ENCODE results near the gene TBC1D10A.
A peak's percentile ranks its signal among the peaks of the same experiment; 100 is the strongest.
"Not testable (repeated sequence)": the region's sequence is repeated elsewhere in the genome, so short reads cannot be mapped to it uniquely, and the experiment has no call there.

TBC1D10A gene

DNA sequence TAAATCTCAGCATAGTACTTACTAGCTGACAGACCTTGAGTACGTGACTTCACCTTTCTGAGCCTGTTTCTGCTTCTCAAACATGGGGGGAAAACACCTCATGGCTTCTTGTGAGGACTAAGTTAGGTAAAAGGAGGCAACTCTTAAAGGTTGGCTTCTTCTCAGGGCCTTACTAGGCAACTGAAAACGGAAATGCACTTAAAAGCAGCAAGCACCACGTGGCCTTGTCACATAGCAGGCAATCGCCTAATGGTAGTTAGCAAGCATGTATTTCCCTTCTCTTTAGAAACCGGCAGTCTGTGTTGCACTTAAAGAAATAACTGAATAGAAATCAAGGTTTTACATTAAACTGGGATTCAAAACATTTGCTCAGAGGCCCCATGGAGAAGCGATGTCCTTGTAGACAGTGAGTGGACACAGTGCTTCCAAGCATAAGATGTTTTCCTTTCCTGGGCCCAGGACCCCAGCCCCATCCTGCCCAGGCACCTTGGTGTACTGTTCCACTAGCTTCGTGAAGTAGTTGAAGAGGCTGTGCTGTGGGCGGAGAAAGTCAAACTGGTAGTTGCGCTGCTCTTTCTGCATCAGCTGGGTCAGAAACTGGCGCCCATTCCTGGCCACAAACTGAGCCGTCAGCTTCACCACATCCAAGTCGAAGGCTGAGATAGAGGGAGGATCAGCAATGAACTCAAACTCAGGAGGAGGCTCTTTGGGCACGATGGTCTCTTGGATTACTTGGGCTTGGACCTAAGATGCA is 17.9 kb upstream of the TBC1D10A start:
- peak in 1 of 2 donors; percentile 47 for DNase-seq

GRCh38 chr22:30340911-30341685 is 14.4 kb upstream of the TBC1D10A start:
- no peak for DNase-seq

GRCh38 chr22:30338802-30339201 is 12.1 kb upstream of the TBC1D10A start:
- DNase-seq: no peak

- DNase-seq: not testable (repeated sequence)
Measured at GRCh38 chr22:30338341-30338740, 11.6 kb upstream of the TBC1D10A start.

DNA sequence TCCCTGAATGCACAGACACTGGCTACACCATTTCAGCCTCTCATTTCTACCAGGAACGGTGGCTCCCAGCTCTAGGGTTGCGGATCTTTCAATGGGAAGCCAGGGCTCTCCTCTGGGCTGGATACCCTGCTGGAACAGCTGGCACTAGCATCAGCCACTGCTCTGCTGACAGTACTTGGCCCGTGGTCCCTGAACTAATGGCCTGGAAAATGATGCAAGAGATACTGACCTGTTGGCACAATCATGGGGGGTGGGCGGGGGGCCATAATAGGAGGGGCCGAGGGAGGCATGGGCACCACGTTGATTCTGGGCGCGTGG is 10.7 kb upstream of the TBC1D10A start:
- no peak for DNase-seq

GRCh38 chr22:30336752-30337460 is 10.2 kb upstream of the TBC1D10A start:
- no peak for DNase-seq

DNA sequence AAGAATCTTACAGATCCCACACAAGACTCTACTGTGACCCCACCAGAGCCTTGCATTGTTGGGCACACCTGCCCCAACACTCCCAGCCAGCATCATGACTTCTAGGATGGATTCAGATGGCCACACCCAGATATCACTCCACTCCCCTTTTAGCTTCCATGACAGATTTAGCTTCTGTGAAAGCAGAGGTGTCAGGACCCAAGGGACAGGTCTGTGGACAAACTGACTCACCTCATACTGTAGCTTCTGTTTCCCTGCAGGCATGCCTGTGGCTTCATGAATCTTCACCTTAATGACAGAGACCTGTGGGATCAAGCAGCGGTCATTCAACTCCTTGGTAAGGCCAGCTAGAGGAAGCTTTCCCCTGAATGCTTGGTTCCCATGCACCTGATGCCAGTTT is 8.5 kb upstream of the TBC1D10A start:
- no peak for DNase-seq

DNA sequence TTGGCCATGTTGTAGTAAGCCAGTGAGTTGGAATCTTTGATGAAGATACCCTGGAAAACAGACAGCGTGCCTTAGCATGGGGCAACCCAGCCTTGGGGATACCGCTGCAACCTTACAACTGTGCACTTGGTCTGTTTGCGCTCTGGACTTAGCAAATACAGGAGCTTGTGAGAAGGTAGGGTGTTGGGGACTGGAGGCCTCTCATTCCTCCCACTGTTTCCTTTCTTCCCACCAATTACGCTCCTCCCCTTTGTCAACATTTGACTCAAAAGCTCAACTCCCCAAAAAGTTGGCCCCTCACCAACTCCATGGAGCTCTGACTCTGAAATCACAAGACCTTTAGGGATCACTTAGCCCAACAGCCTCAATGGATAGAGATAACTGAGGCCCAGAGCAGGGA is 7.9 kb upstream of the TBC1D10A start:
- no peak for DNase-seq

DNA sequence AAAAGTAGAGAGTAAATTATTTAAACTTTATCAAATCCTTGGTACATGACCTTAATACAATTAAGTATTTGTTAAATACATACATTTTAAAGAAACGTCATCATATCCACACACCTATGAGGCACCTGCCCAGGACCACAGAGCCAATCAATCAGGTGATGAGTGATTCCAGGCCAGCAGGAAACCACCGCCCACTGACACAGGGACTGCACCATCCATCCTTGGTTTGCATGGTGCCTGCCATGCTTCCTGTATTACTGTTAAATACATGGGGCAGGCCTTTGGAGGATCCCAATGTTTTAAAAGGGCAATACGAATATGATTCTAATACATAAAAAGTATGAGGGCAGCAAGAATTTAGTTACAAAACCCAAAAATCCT is 7.0 kb upstream of the TBC1D10A start:
- no peak for DNase-seq

DNA sequence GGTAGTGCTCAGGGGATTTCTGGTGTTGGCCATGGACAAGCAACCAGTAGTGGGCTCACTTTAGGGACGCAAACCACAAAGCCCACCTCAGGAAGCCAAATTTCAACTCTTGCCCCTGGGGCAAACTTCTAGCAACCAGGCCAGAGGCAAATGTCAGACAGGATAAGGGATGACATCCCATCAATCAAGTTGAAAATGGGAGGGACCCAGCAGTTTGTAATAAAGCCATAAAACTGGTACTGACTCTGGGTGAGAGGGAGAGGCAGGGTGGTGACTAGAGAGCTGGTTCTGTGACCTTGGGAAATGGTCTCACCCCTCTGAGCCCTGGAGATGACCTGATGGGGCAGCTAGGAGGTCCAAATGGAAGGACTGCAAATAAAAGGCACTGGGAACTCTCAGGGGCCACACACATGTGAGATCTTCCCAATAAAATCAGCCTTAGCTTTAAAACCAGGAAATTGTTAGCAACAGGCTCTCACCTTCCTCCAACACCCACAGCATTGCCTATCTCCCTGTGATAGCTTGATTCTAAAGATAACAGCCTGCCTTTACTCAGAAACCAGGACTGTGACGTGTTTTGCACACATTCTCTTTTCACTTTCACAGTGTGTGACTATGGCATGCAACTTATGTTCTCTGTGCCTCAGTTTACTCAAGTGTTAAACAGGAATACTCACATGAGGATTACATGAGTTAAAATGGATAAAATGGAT is 6.4 kb upstream of the TBC1D10A start:
- no peak for DNase-seq

- no peak for DNase-seq
Measured at GRCh38 chr22:30332551-30332950, 5.8 kb upstream of the TBC1D10A start.

DNA sequence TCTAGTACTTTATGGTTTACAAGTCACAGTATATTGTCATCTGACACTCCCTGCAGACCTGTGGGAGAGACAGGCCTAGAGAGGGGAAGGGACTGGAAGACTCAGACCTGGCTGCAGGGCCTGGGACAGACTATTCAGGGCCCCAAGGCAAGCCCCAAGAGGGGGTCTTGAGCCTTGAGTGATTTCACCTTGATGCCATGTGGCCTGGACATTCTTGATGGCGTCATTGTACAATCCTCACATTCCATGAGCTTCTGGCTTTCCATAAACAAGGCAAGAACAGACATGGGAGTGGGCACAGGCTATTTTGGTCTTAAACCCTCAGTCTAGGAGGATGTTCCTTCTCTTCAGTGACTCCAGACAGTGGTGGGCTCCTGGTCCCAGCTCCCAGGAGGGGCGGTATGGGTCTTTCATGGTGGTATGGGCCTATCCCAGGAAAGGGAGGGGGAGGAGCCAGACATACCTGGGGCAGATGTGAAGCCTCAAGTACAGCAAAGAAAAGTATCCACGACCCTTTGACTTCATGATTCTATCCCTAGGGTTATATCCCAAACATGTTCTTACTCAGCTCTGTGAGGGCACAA is 1.8 kb upstream of the TBC1D10A start:
- no peak for DNase-seq

GRCh38 chr22:30327864-30328345 is 1.2 kb upstream of the TBC1D10A start:
- DNase-seq: no peak

DNA sequence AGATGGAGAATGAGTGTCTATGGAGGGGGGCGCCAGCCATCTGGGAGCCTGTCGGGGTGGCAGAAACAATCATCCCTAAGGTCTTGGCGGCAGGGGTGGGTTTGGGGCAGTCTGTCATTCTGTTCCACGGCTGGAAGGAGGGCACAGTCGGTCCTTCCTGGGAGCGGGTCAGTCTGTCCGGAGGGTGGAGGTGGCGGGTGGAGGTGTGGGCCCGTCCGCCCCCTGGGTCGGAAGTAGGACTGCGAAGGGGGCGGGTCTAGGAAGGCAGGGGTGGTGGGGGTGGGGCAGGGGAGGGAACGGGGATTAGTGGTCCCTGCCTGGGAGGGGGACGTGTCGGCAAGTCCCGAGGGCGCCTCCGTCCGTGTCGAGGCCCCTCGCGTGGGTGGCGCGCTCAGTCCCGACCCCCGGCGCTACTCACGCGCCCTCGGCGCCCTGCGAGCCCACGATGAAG is 461 bp downstream of the TBC1D10A start:
- no peak for DNase-seq

GRCh38 chr22:30325724-30326254 is 952 bp downstream of the TBC1D10A start:
- no peak for DNase-seq

DNA sequence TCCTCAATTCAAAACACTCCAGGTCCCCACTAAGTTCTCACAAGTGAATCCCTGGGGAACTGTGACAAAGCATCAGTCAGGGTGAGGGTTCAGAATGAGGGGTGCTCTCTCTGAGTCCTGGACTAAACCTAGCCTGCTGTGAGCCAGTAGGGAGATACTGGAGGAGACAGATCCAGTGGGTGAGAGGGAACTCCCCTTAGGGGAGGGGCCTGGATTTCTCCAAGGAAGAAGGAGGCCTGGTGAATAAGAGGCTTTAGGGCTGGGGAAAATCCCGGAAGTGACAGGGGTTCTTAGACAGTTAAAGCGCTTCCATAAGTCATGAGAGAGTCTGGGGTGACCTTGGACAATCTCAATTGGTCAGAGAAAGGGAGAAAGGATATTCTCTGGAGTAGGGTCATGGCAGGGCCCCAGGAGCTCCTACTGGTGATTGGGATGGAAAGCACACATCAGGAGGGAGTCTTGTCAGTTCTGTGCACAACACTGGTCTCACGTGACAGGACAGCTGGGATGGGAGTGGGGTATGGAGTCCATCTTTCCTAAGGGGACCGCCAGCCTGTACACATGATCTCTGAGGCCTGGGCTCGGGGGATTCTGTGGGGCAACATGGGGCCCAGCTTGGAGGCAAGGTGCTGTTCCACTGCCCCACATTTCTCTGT is 1.5 kb downstream of the TBC1D10A start:
- DNase-seq: no peak

DNA sequence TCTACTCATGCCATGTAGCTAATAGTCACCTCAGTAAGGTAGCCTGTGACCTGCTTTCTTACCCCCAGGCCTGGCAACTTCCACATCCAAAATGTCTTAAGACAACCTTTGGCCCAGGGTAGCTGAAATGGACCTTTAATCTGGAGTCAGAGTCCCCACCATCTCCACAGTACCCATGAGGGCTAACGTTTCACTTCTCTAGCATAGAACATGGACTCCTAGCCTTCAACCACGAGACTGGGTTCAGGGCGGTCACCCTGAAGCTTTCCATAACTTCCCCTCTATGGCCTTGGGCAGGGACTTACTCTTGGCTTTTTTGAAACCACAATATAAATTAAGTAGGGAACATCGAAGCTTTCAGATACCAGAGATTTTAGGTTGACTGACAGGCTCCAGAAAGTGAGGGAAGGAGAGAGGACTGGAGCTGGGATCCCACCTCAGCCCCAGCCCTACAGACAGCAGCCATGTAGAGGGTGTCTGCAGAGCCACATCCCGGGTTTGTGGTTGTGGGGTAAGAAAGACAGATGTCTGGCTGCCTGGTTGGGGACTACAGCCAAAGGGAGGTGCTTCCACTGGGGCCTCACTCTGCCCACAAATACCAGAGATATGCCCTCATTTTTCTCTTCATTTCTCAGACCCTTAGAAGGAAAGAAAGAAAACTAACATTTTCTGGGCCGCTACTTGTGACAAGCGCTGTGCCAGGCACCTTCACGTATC is 2.6 kb downstream of the TBC1D10A start:
- DNase-seq: no peak

DNA sequence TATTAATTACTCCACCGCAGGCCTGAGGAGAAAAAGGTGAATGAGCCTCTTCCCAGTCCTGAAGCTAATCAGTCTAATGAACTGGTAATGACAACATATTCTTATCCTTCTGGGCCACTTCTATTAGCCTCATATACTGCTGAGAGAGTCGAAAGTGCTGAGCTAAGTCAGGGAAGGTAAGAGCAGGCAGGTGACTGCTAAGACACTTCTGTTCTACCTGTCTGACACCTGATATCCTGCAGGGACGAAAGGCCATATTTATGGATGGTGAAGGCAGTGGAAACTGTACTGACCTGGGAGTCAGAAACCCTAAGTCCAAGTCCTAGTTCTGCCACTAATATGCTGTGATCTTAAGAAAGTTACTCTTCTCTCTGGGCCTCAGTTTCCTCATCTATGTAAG is 3.5 kb downstream of the TBC1D10A start:
- no peak for DNase-seq

GRCh38 chr22:30321461-30321860 is 5.3 kb downstream of the TBC1D10A start:
- no peak for DNase-seq

DNA sequence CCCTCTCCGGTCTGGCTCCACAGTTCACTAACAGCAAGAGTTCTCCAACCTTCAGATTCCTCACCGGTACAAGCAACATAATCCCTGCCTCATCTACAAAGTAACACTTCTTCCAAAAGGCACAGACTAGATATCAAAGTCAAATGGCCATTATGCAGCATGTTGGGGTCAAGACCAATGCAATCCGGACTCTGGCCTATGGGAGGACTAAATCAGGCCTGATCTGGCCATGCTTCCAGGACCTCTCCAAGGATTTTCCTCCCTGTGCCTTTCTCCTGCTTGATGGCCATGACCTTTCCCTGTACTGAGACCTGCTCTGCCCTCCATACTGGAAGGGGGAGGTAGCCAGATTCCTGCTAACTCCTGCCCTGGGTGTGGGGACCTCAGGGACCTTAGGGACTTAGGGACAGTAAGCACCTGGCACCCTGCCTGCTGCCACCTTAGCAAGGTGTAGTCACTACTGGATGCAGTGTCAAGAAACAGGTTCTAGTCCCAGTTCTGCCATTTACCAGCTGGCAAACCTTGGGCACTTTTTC is 6.7 kb downstream of the TBC1D10A start:
- no peak for DNase-seq

Data from stimulated activated CD4-positive, alpha-beta T cell treated with anti-CD3 and anti-CD28 coated beads, Interleukin-2, amount 100 ng/mL, for 48 hours (primary cell).